Superior temporal gyrus (tissue), 1 donor: ENCODE results near the gene AGXT.

Source experiments
- DNase-seq: peaks from one replicate; pipeline ENCODE4 v3.0.0-alpha.2; 2016; ENCODE audit errors: extremely low spot score

AGXT gene

DNA sequence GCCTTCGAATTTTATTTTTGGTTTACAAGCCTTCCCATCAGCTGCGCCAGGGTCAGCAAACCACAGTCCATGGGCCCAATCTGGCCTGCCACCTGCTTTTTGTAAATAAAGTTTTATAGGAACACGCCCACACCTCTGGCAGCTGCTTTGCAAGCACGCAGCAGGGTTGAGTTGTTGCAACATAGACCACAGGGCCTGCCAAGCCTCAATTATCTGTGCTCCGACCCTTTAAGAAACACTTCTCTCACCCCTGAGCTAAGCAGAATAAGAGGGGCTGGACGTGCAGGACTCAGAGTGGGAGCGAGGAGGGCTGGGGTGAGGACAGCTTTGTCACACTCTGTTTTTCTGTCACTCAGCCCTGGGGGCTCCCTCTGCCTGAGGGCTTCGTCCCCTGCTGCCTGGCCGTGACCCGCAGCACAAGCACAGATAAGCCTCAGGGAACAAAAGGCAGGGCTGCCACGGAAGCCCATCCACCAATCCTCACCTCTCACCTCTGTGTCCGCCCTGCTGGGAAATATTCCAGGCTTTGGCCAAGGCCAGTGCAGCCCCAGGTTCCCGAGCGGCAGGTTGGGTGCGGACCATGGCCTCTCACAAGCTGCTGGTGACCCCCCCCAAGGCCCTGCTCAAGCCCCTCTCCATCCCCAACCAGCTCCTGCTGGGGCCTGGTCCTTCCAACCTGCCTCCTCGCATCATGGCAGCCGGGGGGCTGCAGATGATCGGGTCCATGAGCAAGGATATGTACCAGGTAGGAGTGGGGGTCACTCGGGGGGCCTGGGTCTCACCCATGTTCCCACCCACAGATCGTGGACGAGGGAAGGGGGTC lies at the start of gene AGXT:
Gene AGXT, plus strand, starts transcription at position 539 of the 823 bp plus-strand sequence. Its CDS starts 42 bp downstream, at position 581.
- no peak for DNase-seq

DNA sequence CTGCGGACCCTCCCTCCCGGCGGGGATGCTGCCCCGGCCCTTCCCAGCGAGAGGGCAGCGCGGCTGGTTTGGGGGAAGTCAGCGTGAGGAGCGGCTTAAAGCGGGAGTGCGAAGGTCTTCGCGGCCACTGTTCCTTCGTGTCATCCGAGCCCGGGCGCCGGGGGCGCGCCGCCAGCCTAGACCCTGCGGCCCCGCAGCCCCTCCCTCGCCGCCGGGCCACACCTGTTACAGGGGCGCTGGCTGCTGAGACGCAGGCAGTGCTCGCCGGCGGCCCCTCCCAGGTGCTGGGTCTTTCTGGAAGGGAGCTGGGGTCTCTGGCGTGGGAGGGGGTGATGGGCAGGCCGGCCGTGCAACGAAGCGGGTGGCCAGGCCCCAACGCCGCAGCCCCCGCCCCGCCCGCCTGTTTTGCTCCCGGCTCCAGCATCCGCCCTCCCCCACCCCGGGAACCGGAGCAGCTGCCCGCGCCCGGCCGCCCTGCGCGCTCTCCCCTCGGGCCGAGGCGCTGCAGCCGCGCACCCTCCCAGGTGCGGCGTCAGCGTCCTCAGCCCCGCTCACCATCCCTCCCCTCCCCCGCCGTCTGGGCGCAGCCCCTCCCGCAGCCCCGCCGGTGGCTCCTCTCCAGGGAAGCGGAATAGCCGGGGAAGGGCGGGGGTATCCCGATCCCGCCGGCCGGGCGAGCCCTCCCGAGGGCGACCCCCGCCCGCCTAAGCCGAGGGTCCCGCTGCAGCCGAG lies 49.3 kb upstream of the AGXT start:
- DNase-seq: no peak

GRCh38 chr2:240819858-240820606 lies 48.6 kb upstream of the AGXT start, which contains the start of gene KIF1A:
TSS of gene KIF1A (minus strand) at chr2:240820219. CDS start at chr2:240797752, 22,467 bp downstream.
- DNase-seq: peak; percentile 90

GRCh38 chr2:240820607-240821428 lies 47.8 kb upstream of the AGXT start:
- no peak for DNase-seq

DNA sequence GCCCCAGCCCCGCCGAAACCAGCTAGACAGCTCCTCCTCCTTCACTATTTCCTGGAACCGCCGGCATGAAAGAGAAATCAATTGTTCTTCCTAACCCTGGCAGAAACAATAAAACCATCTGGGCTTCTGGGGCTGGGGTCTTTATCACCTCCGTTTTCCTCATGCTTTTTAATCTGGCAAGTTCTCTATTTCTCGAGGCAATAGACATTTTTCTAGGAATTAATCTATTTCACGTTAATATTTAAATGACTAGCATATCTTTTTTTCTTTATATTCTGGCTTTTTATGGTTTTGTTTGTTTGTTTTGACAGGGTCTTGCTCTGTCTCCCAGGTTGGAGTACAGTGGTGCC lies 47.2 kb upstream of the AGXT start:
- DNase-seq: no peak

- DNase-seq: no peak
These were observed 46.3 kb upstream of the AGXT start for GRCh38 chr2:240822280-240822847.

DNA sequence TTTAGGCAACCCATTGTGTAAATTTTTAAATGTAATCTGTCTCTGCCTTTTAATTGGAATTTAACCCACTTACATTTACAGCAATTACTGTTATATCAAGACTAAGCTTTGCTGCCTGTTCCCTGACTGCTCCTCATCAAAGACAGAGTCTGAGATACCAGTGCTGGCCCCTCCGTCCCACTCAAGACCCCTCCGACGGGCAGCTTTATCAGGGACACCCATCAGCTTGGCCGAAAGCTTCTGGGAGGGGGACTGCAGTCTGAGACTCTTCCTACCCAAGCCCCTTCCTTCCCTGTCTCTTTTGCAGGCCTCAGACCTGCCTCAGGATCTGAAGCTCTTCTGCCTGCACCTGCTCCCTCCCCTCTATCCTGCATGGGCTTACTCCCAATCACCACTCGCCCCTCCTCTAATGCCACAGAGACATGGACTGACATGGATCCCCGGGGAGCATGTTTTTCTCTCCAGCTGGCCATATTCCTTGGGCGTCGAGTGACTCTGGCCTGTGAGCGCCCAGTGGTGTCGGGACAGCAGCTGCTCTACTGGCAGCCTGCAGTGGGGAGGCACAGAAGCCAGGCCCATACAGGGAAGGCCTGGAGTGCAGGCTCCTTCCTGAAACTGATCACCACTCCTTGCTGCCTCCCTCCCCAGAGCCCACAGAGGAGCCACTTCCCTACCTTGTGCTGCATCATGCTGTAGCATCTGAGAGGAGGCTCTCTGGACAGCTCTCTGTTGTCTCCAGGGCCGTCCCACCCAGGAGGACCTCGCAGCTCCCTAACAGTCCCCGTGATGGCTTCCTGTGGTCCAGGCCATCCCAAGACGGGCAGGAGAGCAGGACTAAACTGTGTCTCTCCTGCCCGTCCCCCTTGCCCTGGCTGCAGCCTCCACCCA lies 44.9 kb upstream of the AGXT start:
- no peak for DNase-seq

- no peak for DNase-seq
These were observed 43.1 kb upstream of the AGXT start for GRCh38 chr2:240825476-240825875.

- DNase-seq: no peak
These were observed 36.9 kb upstream of the AGXT start for GRCh38 chr2:240831594-240832204.

DNA sequence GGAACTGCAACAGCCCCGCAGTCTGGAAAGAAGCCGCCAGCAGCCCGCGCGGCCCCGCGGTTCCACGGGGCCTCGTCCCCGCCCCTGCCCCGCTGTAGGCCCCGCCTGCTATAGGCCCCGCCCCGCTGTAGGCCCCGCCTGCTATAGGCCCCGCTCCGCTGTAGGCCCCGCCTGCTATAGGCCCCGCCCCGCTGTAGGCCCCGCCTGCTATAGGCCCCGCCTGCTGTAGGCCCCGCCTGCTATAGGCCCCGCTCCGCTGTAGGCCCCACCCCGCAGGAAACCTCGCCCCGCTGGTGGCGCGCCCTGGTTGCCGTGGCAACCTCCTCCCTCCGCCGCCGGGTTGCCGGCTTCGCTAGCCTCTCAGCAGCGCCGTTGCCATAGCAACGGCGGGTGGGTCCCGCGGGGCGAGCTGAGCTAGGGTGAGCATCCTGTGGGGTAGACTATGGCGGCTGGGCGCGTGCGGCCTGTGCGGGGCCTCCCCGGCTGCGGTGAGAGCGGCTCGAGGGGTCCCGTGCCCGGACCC lies 36.4 kb upstream of the AGXT start:
- DNase-seq: peak; percentile 93

DNA sequence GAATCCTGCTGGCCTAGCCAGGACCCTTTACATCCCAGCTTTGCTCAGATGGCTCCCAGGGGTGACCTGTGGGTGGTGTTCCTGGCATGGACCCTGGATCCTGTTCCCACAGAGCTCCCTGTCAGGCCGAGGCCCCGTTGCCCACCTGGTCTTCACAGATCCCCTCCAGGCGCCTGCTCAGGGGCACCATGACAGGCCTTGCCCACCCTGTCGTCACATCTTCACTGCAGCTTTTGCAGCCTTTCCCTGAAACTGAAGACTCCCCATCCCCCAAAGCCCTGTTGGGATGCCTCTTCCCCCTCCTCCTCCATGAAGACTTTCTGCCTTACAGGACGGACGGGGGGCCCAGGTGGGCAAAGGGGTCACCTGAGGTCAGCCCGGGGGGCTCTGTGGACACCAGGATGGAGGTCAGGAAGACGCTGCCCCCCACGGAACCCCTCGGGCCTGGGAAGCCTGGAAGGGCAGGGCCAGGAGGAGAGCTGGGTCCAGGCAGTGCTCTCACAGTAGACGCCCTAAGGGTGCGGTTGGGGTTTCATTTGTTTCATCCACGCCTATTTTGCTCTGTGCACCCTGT lies 35.6 kb upstream of the AGXT start:
- no peak for DNase-seq

DNA sequence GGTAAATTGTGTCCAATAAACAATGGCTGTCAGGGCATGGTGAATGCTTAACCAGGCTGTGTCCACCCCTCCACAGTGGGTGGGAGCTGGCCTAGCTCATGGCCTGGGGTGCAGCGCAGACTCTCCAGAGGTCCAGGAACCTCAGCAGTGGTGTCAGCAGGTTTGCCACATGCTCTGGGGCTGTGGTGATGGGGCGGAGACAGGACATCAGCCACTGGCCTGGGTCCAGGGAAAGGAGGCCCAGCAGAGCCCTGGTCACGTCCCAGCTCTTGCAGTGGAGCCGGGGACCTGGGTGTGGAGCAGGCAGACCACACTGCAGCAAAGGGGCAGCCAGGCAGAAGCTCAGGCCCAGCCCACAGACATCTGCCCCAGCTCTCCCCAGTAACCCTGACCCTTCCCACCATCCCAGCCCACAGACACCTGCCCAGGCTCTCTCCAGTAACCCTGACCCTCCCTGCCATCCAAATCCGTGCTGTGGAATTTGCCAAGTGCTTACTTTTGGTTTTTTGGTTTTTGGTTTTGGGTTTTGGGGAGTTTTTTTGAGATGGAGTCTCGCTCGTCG lies 34.8 kb upstream of the AGXT start:
- DNase-seq: no peak

- DNase-seq: no peak
These were observed 34.1 kb upstream of the AGXT start for GRCh38 chr2:240834377-240834975.

DNA sequence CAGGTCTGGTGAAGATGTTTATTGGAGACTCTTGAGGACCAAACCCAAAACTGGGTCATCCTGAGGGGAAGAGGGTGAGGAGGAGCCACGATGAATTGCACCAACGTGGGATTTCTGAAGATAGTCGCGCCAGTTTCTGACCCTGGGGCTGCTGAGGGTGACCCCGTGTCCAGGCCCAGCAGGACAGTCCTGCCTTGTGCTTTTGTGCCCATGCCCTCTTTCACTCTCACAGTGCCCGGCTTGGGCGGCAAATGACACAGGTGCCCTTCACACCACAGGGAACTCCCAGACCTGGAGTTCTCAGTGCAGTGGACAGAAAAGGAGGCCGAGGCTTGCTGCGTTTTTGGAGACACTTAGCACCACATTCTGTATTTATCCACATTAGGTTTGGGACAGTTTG lies 33.1 kb upstream of the AGXT start:
- DNase-seq: no peak

DNA sequence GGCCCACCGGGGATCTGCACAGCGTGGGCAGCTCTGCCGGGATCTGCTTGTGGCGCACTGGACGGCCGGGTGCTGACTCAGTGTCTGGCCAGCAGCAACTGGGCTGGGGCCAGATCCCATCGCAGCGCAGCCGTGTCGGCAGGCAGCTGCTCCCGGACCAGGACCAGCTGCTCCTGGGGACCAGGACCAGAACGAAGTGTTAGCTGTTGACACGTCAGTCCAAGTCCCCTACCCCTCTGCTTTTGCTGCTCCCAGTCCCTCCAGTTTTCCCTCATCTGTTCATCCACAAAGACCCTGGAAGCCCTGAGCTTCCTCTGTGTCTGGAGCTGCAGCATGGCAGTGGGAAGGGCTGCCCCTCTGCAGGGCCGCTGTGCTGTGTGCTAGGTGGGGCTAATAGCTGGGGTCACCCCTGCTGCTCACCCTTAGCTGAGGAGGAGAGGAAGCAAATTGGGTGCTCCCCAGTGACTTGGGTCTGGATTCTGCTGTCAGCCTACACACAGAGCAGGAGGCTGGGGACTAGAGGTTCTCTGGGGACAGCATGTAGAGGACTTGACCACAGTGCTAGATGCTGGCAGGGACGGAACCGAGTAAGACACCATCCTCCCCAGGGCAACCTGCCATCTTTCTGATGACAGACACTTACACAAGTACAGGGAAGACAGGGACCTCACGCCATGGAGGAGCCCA lies 31.7 kb upstream of the AGXT start:
- DNase-seq: peak; percentile 66

- DNase-seq: no peak
These were observed 31.0 kb upstream of the AGXT start for GRCh38 chr2:240837621-240838020.
